HUES64 (cell line): ENCODE measurements around the gene AOX1.

Experiments
- H3K27ac ChIP-seq: 2 replicates; pipeline ENCODE4 v1.7.0; 2013; ENCODE audit warnings: low read depth, low read length, inconsistent platforms
- H3K27me3 ChIP-seq: 2 replicates; pipeline ENCODE4 v1.6.1; 2013; ENCODE audit warnings: mild to moderate bottlenecking, low read length; ENCODE audit not compliant: insufficient read depth
- H3K36me3 ChIP-seq: 2 replicates; pipeline ENCODE4 v1.6.1; 2013; ENCODE audit warnings: mild to moderate bottlenecking, low read length; ENCODE audit not compliant: insufficient read depth
- H3K4me1 ChIP-seq: 2 replicates; pipeline ENCODE4 v1.6.1; 2013; ENCODE audit warnings: mild to moderate bottlenecking, low read length, moderate library complexity; ENCODE audit not compliant: insufficient read depth
- H3K4me3 ChIP-seq: 2 replicates; pipeline ENCODE4 v1.5.1; 2013; ENCODE audit warnings: mild to moderate bottlenecking, low read length, moderate library complexity
- H3K9ac ChIP-seq: 2 replicates; pipeline ENCODE4 v1.6.1; 2013; ENCODE audit warnings: mild to moderate bottlenecking, low read depth, low read length
- H3K9me3 ChIP-seq: 2 replicates; pipeline ENCODE4 v1.6.1; 2013; ENCODE audit warnings: low read depth, low read length; ENCODE audit not compliant: insufficient read depth
- WGBS: fragments of 150-250, 120-280 bp; methylation state at CpG from one replicate; pipeline ENCODE4 v1.1.7; 2013; ENCODE audit warnings: missing lambda C conversion rate; 5-methylcytosine and 5-hydroxymethylcytosine counted together

Gene AOX1

DNA sequence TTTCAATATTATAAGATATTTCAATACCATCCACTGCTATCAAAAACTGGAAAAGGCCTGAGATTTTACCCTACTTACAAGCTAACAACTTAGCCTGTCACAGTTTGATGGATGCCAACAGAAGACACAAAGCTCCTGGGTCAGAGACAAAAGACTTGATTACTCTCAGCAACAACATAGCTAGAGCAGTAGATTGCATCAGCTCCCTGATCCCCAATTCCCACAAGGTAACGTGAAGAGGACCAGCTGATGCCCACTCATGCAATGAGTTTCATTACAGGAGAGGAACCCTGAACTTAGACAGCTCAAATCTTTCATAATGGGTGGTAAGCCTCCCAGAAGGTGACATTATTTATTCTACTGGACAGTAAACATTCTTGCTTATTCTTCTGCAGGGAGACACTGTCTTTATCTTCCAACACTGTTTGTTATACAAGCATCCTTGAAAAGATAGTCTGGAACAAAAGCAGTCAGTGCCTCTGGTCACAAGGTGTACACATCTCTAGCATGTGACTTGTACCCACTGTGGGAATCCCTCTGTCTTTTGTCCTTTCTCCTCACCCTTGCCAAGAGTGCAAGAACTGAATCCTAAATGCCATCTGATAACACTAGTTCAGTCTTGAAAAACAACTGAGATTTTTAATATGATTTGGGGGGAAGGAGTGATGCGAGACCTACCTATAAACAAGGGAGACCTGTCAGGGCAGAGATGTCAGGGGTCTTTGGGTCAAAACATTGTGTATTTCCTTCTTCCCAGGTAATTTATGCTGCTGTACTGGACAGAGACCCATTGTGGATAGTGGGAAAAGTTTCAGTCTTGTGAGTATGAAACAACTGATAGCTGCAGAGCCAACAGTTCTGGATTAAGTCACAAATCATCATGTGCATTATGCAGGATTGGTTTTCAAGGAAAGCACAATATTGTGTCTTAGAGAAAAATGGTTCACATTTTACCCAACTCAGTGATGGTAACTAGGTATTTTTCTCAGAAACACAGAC is 102.4 kb downstream of the AOX1 start:
- Histone ChIP-seq H3K4me3 (no peak overlapping the region), H3K4me1 (no peaks in the 10 kb centered on the region), H3K36me3 (no peaks in the 10 kb centered on the region), H3K27me3 (no peaks in the 10 kb centered on the region), H3K9ac (no peak overlapping the region), H3K27ac (no peak overlapping the region), H3K9me3 (peaks cover 7% of the 10 kb centered on the region; the same call in 1 of the 2 replicates)
- 62% methylated on average over 2 of the region's 2 CpGs for WGBS

GRCh38 chr2:200689115-200689514 is 103.3 kb downstream of the AOX1 start:
- Histone ChIP-seq H3K9me3 (peaks cover 7% of the 10 kb centered on the region; the same call in 1 of the 2 replicates), H3K36me3 (no peaks in the 10 kb centered on the region), H3K27me3 (no peaks in the 10 kb centered on the region), H3K4me3 (no peak overlapping the region), H3K9ac (no peak overlapping the region), H3K27ac (no peak overlapping the region), H3K4me1 (no peaks in the 10 kb centered on the region)
- 90% methylated on average over 3 of the region's 3 CpGs for WGBS

DNA sequence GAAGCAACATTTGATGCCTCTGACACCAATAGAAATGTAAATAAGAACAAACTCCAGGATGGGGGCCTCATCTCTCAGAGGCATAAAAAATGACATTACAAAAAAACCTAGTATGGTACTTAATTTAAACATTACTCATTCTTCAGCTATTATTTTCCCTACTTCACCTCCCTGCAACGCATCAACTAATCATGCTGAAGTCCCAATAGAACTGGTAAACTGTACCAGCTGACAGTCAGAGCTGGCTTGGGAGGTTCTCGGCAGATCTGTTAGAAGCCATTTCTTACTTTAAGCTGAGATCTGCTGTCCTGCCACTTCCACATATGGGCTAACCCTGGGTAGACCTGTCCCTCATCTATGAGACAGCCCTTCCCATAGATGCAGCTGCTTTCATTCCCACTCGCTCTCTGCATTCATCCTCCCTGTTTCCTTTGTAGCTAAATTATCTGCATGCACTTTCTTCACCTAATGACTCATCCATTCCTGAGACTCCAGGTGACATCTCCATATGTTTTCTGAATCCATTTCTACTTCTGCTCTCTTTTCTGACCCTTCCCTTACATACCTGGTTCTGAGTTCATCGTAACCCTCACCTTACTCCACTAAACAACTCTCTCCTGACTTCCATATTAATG is 108.1 kb downstream of the AOX1 start:
- H3K4me3 ChIP-seq, result no peak overlapping the region
- H3K9ac ChIP-seq, result no peak overlapping the region
- no peaks in the 10 kb centered on the region for H3K9me3 ChIP-seq
- H3K4me1 ChIP-seq, result peaks cover 3% of the 10 kb centered on the region; the same call in 1 of the 2 replicates
- H3K27me3 ChIP-seq, result no peaks in the 10 kb centered on the region
- 90% methylated on average over 4 of the region's 4 CpGs for WGBS
- no peak overlapping the region for H3K27ac ChIP-seq
- no peaks in the 10 kb centered on the region for H3K36me3 ChIP-seq

GRCh38 chr2:200695191-200695590 is 109.4 kb downstream of the AOX1 start:
- Histone ChIP-seq H3K27ac (no peak overlapping the region), H3K4me3 (no peak overlapping the region), H3K4me1 (peaks cover 3% of the 10 kb centered on the region; the same call in 1 of the 2 replicates), H3K27me3 (no peaks in the 10 kb centered on the region), H3K9ac (no peak overlapping the region), H3K36me3 (no peaks in the 10 kb centered on the region), H3K9me3 (no peaks in the 10 kb centered on the region)
- WGBS, result 79% methylated on average over 4 of the region's 4 CpGs

- no peak overlapping the region for H3K9ac ChIP-seq
- no peaks in the 10 kb centered on the region for H3K9me3 ChIP-seq
- H3K27me3 ChIP-seq, result no peaks in the 10 kb centered on the region
- peaks cover 3% of the 10 kb centered on the region; the same call in 1 of the 2 replicates for H3K4me1 ChIP-seq
- 96% methylated on average over 6 of the region's 6 CpGs for WGBS
- no peak overlapping the region for H3K27ac ChIP-seq
- H3K4me3 ChIP-seq, result no peak overlapping the region
- no peaks in the 10 kb centered on the region for H3K36me3 ChIP-seq
Measured at GRCh38 chr2:200695601-200696000, 109.8 kb downstream of the AOX1 start.

GRCh38 chr2:200698217-200698616 is 112.4 kb downstream of the AOX1 start:
- WGBS, result 37% methylated on average over 2 of the region's 2 CpGs
- Histone ChIP-seq H3K9ac (no peak overlapping the region), H3K4me1 (peaks cover 11% of the 10 kb centered on the region; the same call in 1 of the 2 replicates), H3K9me3 (no peaks in the 10 kb centered on the region), H3K27ac (no peak overlapping the region), H3K4me3 (no peak overlapping the region), H3K27me3 (no peaks in the 10 kb centered on the region), H3K36me3 (no peaks in the 10 kb centered on the region)

DNA sequence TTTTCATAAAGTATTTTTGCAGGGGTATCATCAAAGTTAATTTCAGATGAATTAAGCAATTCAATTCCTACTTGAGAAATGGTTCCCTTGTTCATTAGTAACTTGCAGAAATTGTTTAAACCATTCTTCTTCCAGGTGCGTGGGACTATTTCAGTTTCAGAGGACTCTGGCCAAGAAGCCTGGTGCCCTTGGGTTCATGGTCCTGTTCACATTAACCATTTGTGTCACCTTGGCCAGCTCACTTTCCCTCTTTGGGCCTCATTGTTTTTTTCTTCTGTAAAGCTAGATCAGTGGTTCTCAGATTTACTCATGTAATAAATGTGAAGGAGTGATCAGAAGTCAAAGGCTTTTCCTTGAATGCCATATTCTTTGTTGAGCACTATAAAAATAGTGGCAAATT is 113.5 kb downstream of the AOX1 start:
- Histone ChIP-seq H3K4me1 (peaks cover 11% of the 10 kb centered on the region; the same call in 1 of the 2 replicates), H3K9me3 (no peaks in the 10 kb centered on the region), H3K4me3 (no peak overlapping the region), H3K36me3 (no peaks in the 10 kb centered on the region), H3K27me3 (no peaks in the 10 kb centered on the region), H3K9ac (no peak overlapping the region), H3K27ac (no peak overlapping the region)
- 0% methylated on average over 1 of the region's 1 CpG for WGBS

DNA sequence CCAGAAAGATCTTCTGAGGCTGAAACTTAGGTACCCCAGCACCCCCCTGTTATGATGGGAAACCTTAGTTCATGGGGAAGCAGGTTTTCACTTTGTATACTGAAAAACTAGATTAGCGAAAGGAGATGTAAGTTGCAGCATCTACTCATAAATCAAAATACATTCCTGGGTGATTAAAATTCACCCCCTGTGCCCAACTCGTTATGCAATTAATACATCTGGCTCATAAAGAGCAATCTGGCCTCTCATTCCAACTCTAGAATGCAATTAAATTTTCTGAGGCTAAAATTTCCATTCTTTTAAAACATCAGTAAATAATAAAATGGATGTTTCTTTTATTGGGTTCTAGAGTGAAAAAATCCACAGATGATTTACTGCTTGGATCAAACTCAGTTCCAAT is 115.0 kb downstream of the AOX1 start:
- Histone ChIP-seq H3K36me3 (no peaks in the 10 kb centered on the region), H3K4me1 (peaks cover 13% of the 10 kb centered on the region), H3K4me3 (no peak overlapping the region), H3K27ac (no peak overlapping the region), H3K9ac (no peak overlapping the region), H3K9me3 (no peaks in the 10 kb centered on the region), H3K27me3 (no peaks in the 10 kb centered on the region)
- WGBS, result 94% methylated on average over 2 of the region's 2 CpGs

GRCh38 chr2:200702044-200702443 is 116.2 kb downstream of the AOX1 start:
- H3K4me1 ChIP-seq, result peaks cover 13% of the 10 kb centered on the region
- no peaks in the 10 kb centered on the region for H3K9me3 ChIP-seq
- no peak overlapping the region for H3K4me3 ChIP-seq
- WGBS, result no CpG with 5 or more reads among the region's 1 CpG
- H3K27ac ChIP-seq, result no peak overlapping the region
- H3K27me3 ChIP-seq, result no peaks in the 10 kb centered on the region
- no peak overlapping the region for H3K9ac ChIP-seq
- H3K36me3 ChIP-seq, result no peaks in the 10 kb centered on the region

DNA sequence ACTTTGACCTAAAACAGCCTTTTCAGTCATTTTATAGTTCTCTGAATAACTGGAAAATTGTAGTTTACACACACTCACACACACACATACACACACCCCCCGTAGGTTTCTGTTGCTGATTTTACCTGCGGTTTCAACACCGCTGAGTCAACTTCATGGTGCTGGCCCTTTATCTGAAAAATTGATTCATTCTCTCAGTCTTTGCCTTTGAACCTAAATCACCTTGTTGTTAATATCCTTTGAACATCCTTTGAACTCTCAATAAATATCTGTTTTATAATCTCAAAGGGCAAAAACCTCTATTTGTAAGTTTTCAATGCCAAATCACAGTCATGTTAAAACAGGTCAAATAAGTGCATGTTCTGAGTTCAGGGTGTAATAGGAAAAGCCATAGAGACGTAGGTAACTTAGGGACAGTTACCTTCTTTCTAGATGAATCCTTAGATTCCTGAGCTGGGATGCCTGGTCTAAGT is 116.9 kb downstream of the AOX1 start:
- Histone ChIP-seq H3K4me1 (peaks cover 13% of the 10 kb centered on the region), H3K9ac (no peak overlapping the region), H3K27me3 (no peaks in the 10 kb centered on the region), H3K9me3 (no peaks in the 10 kb centered on the region), H3K4me3 (no peak overlapping the region), H3K36me3 (no peaks in the 10 kb centered on the region), H3K27ac (no peak overlapping the region)
- 81% methylated on average over 4 of the region's 4 CpGs for WGBS
